ENCODE data around the gene RAB37.

RAB37 gene

DNA sequence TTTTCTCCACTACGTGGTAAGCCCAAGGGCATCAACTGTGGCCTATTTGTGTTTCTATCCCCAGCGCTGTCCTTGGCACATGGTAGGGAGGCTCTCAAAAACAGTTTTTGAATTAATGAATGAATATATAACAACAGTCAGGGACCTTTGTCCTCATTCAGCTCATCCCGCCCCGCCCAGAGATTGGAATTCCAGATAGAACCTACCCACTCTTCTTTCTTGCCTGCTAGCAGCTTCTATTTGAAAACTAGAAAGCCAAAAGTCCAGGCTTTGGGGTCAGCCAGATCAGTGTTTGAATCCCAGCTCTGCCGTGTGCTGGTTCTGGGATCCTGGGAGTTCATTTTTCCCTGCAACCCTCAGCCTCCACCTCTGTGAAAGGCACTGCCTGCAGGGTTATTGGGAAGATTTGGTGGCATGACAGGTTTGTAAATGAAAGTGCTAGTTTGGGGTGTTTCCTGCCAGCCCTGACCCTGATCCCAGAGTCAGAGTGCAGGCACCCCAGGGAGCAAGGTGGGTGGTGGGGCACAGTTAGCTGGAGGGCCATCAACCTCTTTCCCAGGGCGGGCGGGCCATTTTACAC is 15.9 kb downstream of the RAB37 start:
- no peak for DNase-seq (ENCODE audit: low read depth in 1 of 2, low spot score in 1 of 2)
- Histone ChIP-seq H3K27me3 (ENCODE audit: insufficient read depth, poor library complexity, severe bottlenecking) (no peaks in the 10 kb centered on the region), H3K4me3 (replicated peaks; ENCODE audit: insufficient read depth, low read length) (no peak overlapping the region), H3K27ac (replicated peaks) (peak overlapping the region; percentile 64)
- TF ChIP-seq GABPA (IDR thresholded peaks at IDR 0.05; ENCODE audit: low read depth) (no peak), CTCF (IDR thresholded peaks at IDR 0.05; ENCODE audit: insufficient read depth, low read length) (no peak), SPI1 (IDR thresholded peaks at IDR 0.05; ENCODE audit: borderline replicate concordance, low read depth) (no peak), POLR2AphosphoS5 (IDR thresholded peaks at IDR 0.05; ENCODE audit: low read depth) (no peak)
- TF ChIP-seq, protein P1, sequence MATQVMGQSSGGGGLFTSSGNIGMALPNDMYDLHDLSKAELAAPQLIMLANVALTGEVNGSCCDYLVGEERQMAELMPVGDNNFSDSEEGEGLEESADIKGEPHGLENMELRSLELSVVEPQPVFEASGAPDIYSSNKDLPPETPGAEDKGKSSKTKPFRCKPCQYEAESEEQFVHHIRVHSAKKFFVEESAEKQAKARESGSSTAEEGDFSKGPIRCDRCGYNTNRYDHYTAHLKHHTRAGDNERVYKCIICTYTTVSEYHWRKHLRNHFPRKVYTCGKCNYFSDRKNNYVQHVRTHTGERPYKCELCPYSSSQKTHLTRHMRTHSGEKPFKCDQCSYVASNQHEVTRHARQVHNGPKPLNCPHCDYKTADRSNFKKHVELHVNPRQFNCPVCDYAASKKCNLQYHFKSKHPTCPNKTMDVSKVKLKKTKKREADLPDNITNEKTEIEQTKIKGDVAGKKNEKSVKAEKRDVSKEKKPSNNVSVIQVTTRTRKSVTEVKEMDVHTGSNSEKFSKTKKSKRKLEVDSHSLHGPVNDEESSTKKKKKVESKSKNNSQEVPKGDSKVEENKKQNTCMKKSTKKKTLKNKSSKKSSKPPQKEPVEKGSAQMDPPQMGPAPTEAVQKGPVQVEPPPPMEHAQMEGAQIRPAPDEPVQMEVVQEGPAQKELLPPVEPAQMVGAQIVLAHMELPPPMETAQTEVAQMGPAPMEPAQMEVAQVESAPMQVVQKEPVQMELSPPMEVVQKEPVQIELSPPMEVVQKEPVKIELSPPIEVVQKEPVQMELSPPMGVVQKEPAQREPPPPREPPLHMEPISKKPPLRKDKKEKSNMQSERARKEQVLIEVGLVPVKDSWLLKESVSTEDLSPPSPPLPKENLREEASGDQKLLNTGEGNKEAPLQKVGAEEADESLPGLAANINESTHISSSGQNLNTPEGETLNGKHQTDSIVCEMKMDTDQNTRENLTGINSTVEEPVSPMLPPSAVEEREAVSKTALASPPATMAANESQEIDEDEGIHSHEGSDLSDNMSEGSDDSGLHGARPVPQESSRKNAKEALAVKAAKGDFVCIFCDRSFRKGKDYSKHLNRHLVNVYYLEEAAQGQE (IDR thresholded peaks at IDR 0.05; ENCODE audit: insufficient replicate concordance, low read depth), result no peak

- TF ChIP-seq, protein P1 (IDR thresholded peaks at IDR 0.05; ENCODE audit: insufficient replicate concordance, low read depth), result no peak
- TF ChIP-seq GABPA (IDR thresholded peaks at IDR 0.05; ENCODE audit: low read depth) (no peak), SPI1 (IDR thresholded peaks at IDR 0.05; ENCODE audit: borderline replicate concordance, low read depth) (no peak), POLR2AphosphoS5 (IDR thresholded peaks at IDR 0.05; ENCODE audit: low read depth) (no peak), CTCF (IDR thresholded peaks at IDR 0.05; ENCODE audit: insufficient read depth, low read length) (no peak)
- Histone ChIP-seq H3K27ac (replicated peaks) (no peak overlapping the region), H3K27me3 (ENCODE audit: insufficient read depth, poor library complexity, severe bottlenecking) (no peaks in the 10 kb centered on the region), H3K4me3 (replicated peaks; ENCODE audit: insufficient read depth, low read length) (no peak overlapping the region)
- DNase-seq (ENCODE audit: low read depth in 1 of 2, low spot score in 1 of 2), result no peak
These were observed 17.8 kb downstream of the RAB37 start for GRCh38 chr17:74754832-74755231.

GRCh38 chr17:74755533-74755932 is 18.5 kb downstream of the RAB37 start:
- Histone ChIP-seq H3K4me3 (replicated peaks; ENCODE audit: insufficient read depth, low read length) (no peak overlapping the region), H3K27ac (replicated peaks) (no peak overlapping the region)
- TF ChIP-seq POLR2AphosphoS5 (IDR thresholded peaks at IDR 0.05; ENCODE audit: low read depth) (no peak), CTCF (IDR thresholded peaks at IDR 0.05; ENCODE audit: insufficient read depth, low read length) (no peak), SPI1 (IDR thresholded peaks at IDR 0.05; ENCODE audit: borderline replicate concordance, low read depth) (no peak), GABPA (IDR thresholded peaks at IDR 0.05; ENCODE audit: low read depth) (no peak)
- TF ChIP-seq, protein P1 (IDR thresholded peaks at IDR 0.05; ENCODE audit: insufficient replicate concordance, low read depth), result no peak

More at GRCh38 chr17:74755533-74755932, 18.5 kb downstream of the RAB37 start:
- H3K27me3 ChIP-seq (ENCODE audit: insufficient read depth, poor library complexity, severe bottlenecking), result no peaks in the 10 kb centered on the region
- no peak for DNase-seq (ENCODE audit: low read depth in 1 of 2, low spot score in 1 of 2)

Measured in HL-60 (cell line).